Uterus (tissue), 4 donors: ENCODE data around the gene ADAMTS17. TPM values are rescaled to one million over a fixed set of nuclear protein-coding genes. Genes with fewer than 3 reads are reported as not detected.

Source experiments
- DNase-seq, 2 donors: peaks; one replicate each; pipeline ENCODE4 v3.0.0-alpha.2; 2019 to 2020
- H3K27ac ChIP-seq, 2 donors: fragments of 200-600 bp; sonication (generic); 1 replicate in 1 of 2; 2 replicates in 1 of 2; pipeline ENCODE4 v1.5.1; 2016 to 2018
- H3K27me3 ChIP-seq, 2 donors: fragments of 200-600 bp; sonication (generic); one replicate each; pipeline ENCODE4 v1.5.1; 2018 to 2019; ENCODE audit warnings: control low read depth in 1 of 2
- H3K36me3 ChIP-seq, 2 donors: fragments of 200-600 bp; sonication (generic); one replicate each; pipeline ENCODE4 v1.5.1; 2019; ENCODE audit warnings: control low read depth in 1 of 2
- H3K4me1 ChIP-seq, 2 donors: fragments of 200-600 bp; sonication (generic); one replicate each; pipeline ENCODE4 v1.5.1; 2018 to 2019; ENCODE audit warnings: control low read depth in 1 of 2
- H3K4me3 ChIP-seq, 2 donors: fragments of 200-600 bp; sonication (generic); 1 replicate in 1 of 2; 2 replicates in 1 of 2; pipeline ENCODE4 v1.5.1; 2018 to 2019; ENCODE audit warnings: mild to moderate bottlenecking in 1 of 2
- H3K9me3 ChIP-seq, 2 donors: fragments of 200-600 bp; sonication (generic); one replicate each; pipeline ENCODE4 v1.5.1; 2019; ENCODE audit warnings: control low read depth in 1 of 2
- POLR2A ChIP-seq, 2 donors: fragments of 450-650 bp; IDR thresholded peaks; one replicate each; pipeline ENCODE4 v1.6.1; 2016; ENCODE audit warnings: antibody characterized with exemption in 2 of 2, mild to moderate bottlenecking in 1 of 2, moderate library complexity in 1 of 2
- intact Hi-C: fragments of 100-400 bp; cut with DNase I; formaldehyde crosslinking; loops from one replicate; pipeline ENCODE4 v1.15.1; 2023; ENCODE audit warnings: low total_unique reads
- total RNA-seq, 4 donors: library from RNA; depleted of rRNA in 3 of 4; stranded (reverse); fragments of >200 nt in 3 of 4; gene quantifications; one replicate each; pipeline versions ENCODE4 v1.1.0 to v1.2.4, GENCODE V29; 2014 to 2023
- TF ChIP-seq, protein P1 (sequence below), 4 experiments: fragments of 200-600 bp in 2 of 4; fragments of 450-650 bp in 2 of 4; sonication (generic) in 2 of 4; IDR thresholded peaks; one replicate each; pipeline ENCODE4 v1.5.1; 2016 to 2019; ENCODE audit warnings: antibody characterized with exemption in 4 of 4, mild to moderate bottlenecking in 2 of 4, moderate library complexity in 1 of 4
- donor health status: DM: yes; HTN: yes; CAD: no.

ADAMTS17 gene
- total RNA-seq, 4 donors from 2014 or later = 3.1 to 17.1 (median 8.1) TPM; not detected in 1

DNA sequence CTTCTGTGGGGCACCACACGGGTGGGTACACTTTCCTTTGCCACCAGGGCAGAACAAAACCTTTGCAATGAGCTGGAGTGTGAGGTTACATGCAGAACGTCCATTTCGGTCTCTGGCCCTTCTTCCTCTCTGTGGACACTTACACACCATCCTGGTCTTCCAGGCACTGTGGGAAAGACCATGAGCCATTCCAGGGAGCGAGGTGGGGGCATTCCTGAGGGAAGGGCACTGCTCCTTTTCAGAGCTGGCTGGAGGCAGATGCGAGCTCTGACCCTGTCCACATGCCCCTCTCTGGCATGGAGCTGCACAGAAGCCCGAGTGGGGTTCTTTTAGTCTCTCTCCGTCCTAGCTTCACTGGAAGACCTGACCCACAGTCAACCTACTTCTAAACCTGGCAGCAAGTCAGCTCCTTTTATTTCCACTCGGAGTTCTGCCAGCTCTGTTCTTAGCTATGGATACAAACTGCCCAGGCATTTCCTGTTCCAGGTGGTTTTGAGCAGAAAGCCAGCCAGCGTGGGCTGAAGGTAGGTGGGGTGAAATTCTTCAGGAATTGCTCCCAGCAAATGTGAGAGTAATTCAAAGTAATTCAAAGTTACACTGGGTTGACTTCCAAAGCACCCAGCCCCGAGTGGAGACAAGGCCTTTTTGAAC is 281.4 kb downstream of the ADAMTS17 start:
- no peak for TF ChIP-seq POLR2A (IDR thresholded peaks at IDR 0.05)
- TF ChIP-seq, protein P1, sequence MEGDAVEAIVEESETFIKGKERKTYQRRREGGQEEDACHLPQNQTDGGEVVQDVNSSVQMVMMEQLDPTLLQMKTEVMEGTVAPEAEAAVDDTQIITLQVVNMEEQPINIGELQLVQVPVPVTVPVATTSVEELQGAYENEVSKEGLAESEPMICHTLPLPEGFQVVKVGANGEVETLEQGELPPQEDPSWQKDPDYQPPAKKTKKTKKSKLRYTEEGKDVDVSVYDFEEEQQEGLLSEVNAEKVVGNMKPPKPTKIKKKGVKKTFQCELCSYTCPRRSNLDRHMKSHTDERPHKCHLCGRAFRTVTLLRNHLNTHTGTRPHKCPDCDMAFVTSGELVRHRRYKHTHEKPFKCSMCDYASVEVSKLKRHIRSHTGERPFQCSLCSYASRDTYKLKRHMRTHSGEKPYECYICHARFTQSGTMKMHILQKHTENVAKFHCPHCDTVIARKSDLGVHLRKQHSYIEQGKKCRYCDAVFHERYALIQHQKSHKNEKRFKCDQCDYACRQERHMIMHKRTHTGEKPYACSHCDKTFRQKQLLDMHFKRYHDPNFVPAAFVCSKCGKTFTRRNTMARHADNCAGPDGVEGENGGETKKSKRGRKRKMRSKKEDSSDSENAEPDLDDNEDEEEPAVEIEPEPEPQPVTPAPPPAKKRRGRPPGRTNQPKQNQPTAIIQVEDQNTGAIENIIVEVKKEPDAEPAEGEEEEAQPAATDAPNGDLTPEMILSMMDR (IDR thresholded peaks at IDR 0.05) = no peak
- Histone ChIP-seq H3K27ac (no peak overlapping the region), H3K4me3 (no peak overlapping the region), H3K27me3 (no peaks in the 10 kb centered on the region), H3K36me3 (no peaks in the 10 kb centered on the region), H3K9me3 (no peaks in the 10 kb centered on the region), H3K4me1 (no peaks in the 10 kb centered on the region)
- intact Hi-C loops = no loop called here
- DNase-seq = peak in 1 of 2 donors; percentile 42

DNA sequence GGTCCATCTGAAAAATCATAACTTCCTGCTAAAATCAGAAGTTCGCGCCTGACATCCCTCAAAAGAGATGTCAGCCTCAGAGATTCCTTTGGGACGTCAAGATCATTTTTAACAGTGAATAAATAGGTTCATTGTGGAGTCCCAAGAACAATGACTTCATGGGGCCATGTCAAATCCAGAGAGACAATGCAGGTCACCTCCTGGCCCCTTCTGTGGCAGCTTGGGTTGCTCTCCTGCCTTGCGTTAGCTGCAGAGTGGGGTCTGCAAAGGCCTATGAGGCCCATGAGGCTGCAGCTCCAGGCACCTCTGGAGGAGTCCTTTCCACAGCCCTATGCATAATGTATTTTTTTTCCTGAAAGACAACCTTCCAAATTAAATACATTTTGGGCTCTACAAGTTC is 282.3 kb downstream of the ADAMTS17 start:
- no peak for TF ChIP-seq POLR2A (IDR thresholded peaks at IDR 0.05)
- TF ChIP-seq, protein P1 (IDR thresholded peaks at IDR 0.05) = no peak
- DNase-seq = no peak
- Histone ChIP-seq H3K9me3 (no peaks in the 10 kb centered on the region), H3K27me3 (no peaks in the 10 kb centered on the region), H3K4me3 (no peak overlapping the region), H3K4me1 (no peaks in the 10 kb centered on the region), H3K27ac (no peak overlapping the region), H3K36me3 (no peaks in the 10 kb centered on the region)
- intact Hi-C loops = no loop called here

DNA sequence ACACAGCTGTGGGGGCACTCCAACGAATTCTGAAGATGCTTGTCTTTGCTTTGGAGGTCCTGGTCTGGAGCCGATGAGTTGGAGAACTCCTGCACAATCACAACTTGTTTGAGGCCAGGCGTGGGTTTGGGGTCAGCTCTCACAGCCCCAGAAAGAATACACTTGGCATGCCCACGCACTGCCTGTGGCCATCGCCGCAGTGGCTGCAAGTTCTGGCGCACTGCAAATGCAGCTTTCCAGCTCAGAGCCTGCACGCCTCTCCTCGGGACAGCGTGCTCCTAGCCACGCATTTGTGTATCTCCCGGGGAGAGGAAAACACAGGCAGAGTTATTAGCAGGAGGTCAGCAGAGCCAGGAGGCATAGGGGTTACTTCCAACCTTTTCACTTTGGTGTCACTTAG is 282.7 kb downstream of the ADAMTS17 start:
- intact Hi-C loops = no loop called here
- H3K9me3 ChIP-seq = no peaks in the 10 kb centered on the region
- H3K4me3 ChIP-seq = no peak overlapping the region
- no peaks in the 10 kb centered on the region for H3K4me1 ChIP-seq
- H3K27me3 ChIP-seq = no peaks in the 10 kb centered on the region
- TF ChIP-seq, protein P1 (IDR thresholded peaks at IDR 0.05) = no peak
- TF ChIP-seq POLR2A (IDR thresholded peaks at IDR 0.05) = no peak
- DNase-seq = no peak
- no peaks in the 10 kb centered on the region for H3K36me3 ChIP-seq
- no peak overlapping the region for H3K27ac ChIP-seq

DNA sequence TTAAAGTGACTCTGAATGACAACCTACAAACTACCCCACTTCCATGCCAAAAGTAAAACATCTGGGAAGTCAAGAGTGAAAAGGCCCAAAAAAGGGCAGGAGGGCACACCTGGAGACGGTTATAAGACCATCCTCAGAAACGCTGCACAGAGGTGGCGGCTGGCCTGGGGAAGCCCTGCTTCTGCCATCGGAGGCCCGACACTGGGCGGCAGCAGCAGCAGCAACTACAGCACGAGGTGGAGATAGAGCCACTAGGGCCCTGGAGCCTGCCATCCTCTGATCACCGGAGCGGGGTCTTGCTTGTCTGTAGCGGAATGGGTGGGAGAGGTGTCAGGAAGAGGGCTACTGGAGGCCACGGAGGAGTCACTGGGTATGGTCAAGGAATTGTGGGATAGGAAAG is 283.3 kb downstream of the ADAMTS17 start:
- Histone ChIP-seq H3K36me3 (no peaks in the 10 kb centered on the region), H3K27me3 (no peaks in the 10 kb centered on the region), H3K9me3 (no peaks in the 10 kb centered on the region), H3K4me3 (no peak overlapping the region), H3K27ac (no peak overlapping the region), H3K4me1 (no peaks in the 10 kb centered on the region)
- DNase-seq = no peak
- TF ChIP-seq, protein P1 (IDR thresholded peaks at IDR 0.05) = no peak
- no peak for TF ChIP-seq POLR2A (IDR thresholded peaks at IDR 0.05)
- intact Hi-C loops = no loop called here

DNA sequence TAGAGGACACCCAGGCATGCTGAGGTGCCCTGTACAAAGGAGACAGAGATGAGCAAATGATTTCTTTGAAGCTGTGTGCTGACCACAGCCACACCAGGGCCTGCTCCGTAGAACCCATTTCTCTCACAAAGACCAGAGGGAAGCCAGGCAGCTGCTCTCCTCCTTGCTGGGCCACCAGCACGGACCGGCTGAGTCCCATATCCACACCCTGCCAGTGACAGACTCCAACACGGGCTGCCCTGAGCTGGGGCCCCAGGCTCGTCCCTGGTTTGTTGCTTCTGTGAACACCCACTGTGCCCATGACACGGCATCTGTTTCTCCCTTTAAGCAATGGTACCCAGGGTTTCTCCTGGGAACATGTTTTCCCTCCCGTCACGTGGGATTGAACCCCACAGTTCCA is 284.5 kb downstream of the ADAMTS17 start:
- no peak for DNase-seq
- Histone ChIP-seq H3K4me3 (no peak overlapping the region), H3K4me1 (no peaks in the 10 kb centered on the region), H3K9me3 (no peaks in the 10 kb centered on the region), H3K36me3 (no peaks in the 10 kb centered on the region), H3K27me3 (no peaks in the 10 kb centered on the region), H3K27ac (no peak overlapping the region)
- TF ChIP-seq POLR2A (IDR thresholded peaks at IDR 0.05) = no peak
- TF ChIP-seq, protein P1 (IDR thresholded peaks at IDR 0.05) = no peak
- intact Hi-C loops = no loop called here
